Endothelial cell of umbilical vein (primary cell): ENCODE measurements around the gene MAN2B2. TPM values are rescaled to one million over a fixed set of nuclear protein-coding genes. Genes with fewer than 3 reads are reported as not detected.

Experiments
- BruUV-seq: library from RNA; stranded (reverse); fragments of 400-500 nt; replicated peaks from 2 replicates; lab custom pipeline; 2021; lab: Mats Ljungman, UMichigan
- CTCF ChIA-PET: fragments of 300-600, 350-600 bp; sonication (Branson Sonifier 250); formaldehyde crosslinking; loops from one replicate; lab custom pipeline; 2021; ENCODE audit warnings: antibody characterized with exemption, inconsistent platforms; lab: Charles Lee
- POLR2A ChIA-PET: fragments of 300-600, 350-600 bp; sonication (Branson Sonifier 250); formaldehyde crosslinking; loops from one replicate; lab custom pipeline; 2021; ENCODE audit warnings: antibody characterized with exemption, inconsistent platforms; lab: Charles Lee
- DNase-seq: peaks from one replicate; pipeline ENCODE4 v3.0.0-alpha.2; 2011; ENCODE audit warnings: low read depth, low spot score
- FAIRE-seq: peaks from 2 replicates; lab custom pipeline; 2011; peaks lifted over from hg19 to GRCh38; lab: Jason Lieb, UNC
- H2AFZ ChIP-seq: 2 replicates; pipeline ENCODE4 v1.6.0; 2012; ENCODE audit warnings: low read depth, low read length, control low read depth, inconsistent platforms
- H3K27ac ChIP-seq: 2 replicates; pipeline ENCODE4 v1.5.1; 2011; ENCODE audit warnings: low read depth, mild to moderate bottlenecking, control low read depth, low read length, moderate library complexity; ENCODE audit not compliant: insufficient read depth
- H3K27me3 ChIP-seq, 2 experiments: 2 replicates each; pipeline versions ENCODE4 v1.6.0 to v1.6.1; 2011; ENCODE audit warnings: low read length in 2 of 2, mixed read lengths in 1 of 2; ENCODE audit not compliant: control insufficient read depth in 2 of 2, insufficient read depth in 2 of 2
- H3K36me3 ChIP-seq, 2 experiments: 2 replicates in 1 of 2; 3 replicates in 1 of 2; pipeline ENCODE4 v1.5.1; 2011; ENCODE audit warnings: low read length in 2 of 2, mild to moderate bottlenecking in 1 of 2, moderate library complexity in 1 of 2; ENCODE audit not compliant: control insufficient read depth in 2 of 2, insufficient read depth in 2 of 2; ENCODE audit errors: extremely low read depth in 1 of 2
- H3K4me1 ChIP-seq: 3 replicates; pipeline ENCODE4 v1.5.1; 2011; ENCODE audit warnings: mild to moderate bottlenecking, low read length; ENCODE audit not compliant: control insufficient read depth, insufficient read depth; ENCODE audit errors: extremely low read depth
- H3K4me2 ChIP-seq: 2 replicates; pipeline ENCODE4 v1.6.1; 2011; ENCODE audit warnings: low read length, control low read depth, mixed read lengths; ENCODE audit not compliant: insufficient read depth
- H3K4me3 ChIP-seq, 3 experiments: fragments of 200-600 bp in 1 of 3; sonication (generic), shearing (Covaris generic) in 1 of 3; replicated peaks in 1 of 3; 2 replicates each; pipeline ENCODE4 v1.5.1; 2011 to 2016; ENCODE audit warnings: control low read depth in 3 of 3, low read length in 3 of 3, mild to moderate bottlenecking in 2 of 3, inconsistent platforms in 1 of 3, low read depth in 1 of 3, moderate library complexity in 1 of 3; ENCODE audit not compliant: insufficient read depth in 1 of 3
- H3K79me2 ChIP-seq: 2 replicates; pipeline ENCODE4 v1.6.0; 2012; ENCODE audit warnings: low read length, inconsistent platforms; ENCODE audit not compliant: control insufficient read depth, insufficient read depth
- H3K9ac ChIP-seq: replicated peaks from 2 replicates; pipeline ENCODE3; 2011; ENCODE audit warnings: low read length, control low read depth; ENCODE audit not compliant: insufficient read depth; ENCODE audit errors: extremely low read depth
- H3K9me1 ChIP-seq: replicated peaks from 3 replicates; pipeline ENCODE4 v1.6.0; 2011; ENCODE audit warnings: mild to moderate bottlenecking, low read length; ENCODE audit not compliant: control insufficient read depth, insufficient read depth; ENCODE audit errors: extremely low read depth
- H3K9me3 ChIP-seq: replicated peaks from 2 replicates; pipeline ENCODE4 v1.5.1; 2012; ENCODE audit warnings: low read length, inconsistent platforms; ENCODE audit not compliant: control insufficient read depth, insufficient read depth
- H4K20me1 ChIP-seq: replicated peaks from 2 replicates; pipeline ENCODE3; 2011; ENCODE audit warnings: mild to moderate bottlenecking, low read length; ENCODE audit not compliant: control insufficient read depth, insufficient read depth; ENCODE audit errors: extremely low read depth
- CTCF ChIP-seq, 2 donors: IDR thresholded peaks; 1 replicate in 1 of 2; 2 replicates in 1 of 2; pipeline ENCODE4 v1.5.1; 2011; ENCODE audit warnings: low read length in 2 of 2, mild to moderate bottlenecking in 2 of 2, moderate library complexity in 2 of 2, control low read depth in 1 of 2, inconsistent platforms in 1 of 2, low read depth in 1 of 2; ENCODE audit not compliant: insufficient read depth in 1 of 2; ENCODE audit errors: extremely low read depth in 1 of 2
- FOS ChIP-seq: IDR thresholded peaks from 2 replicates; pipeline ENCODE4 v1.6.1; 2011; ENCODE audit warnings: mild to moderate bottlenecking, low read length, moderate library complexity, borderline replicate concordance; ENCODE audit not compliant: insufficient read depth
- GATA2 ChIP-seq: IDR thresholded peaks from 2 replicates; pipeline ENCODE4 v1.7.0; 2011; ENCODE audit warnings: low read depth, mild to moderate bottlenecking, moderate library complexity, mixed read lengths, low read length; ENCODE audit not compliant: insufficient read length, insufficient read depth
- JUN ChIP-seq: IDR thresholded peaks from 2 replicates; pipeline ENCODE4 v1.6.1; 2011; ENCODE audit warnings: borderline replicate concordance, low read depth; ENCODE audit not compliant: insufficient read length, insufficient read depth
- MAX ChIP-seq: IDR thresholded peaks from 2 replicates; pipeline ENCODE4 v1.6.1; 2011; ENCODE audit not compliant: insufficient read depth, insufficient read length
- MYC ChIP-seq: IDR thresholded peaks from one replicate; pipeline ENCODE4 v1.6.1; 2011; ENCODE audit warnings: mild to moderate bottlenecking, low read depth, low read length
- POLR2A ChIP-seq: IDR thresholded peaks from 2 replicates; pipeline ENCODE4 v1.6.1; 2012; ENCODE audit warnings: low read depth, mild to moderate bottlenecking, control low read depth, low read length
- POLR2AphosphoS5 ChIP-seq: IDR thresholded peaks from 2 replicates; pipeline ENCODE4 v1.6.1; 2012; ENCODE audit warnings: low read depth, mild to moderate bottlenecking, control low read depth, low read length, moderate library complexity; ENCODE audit not compliant: insufficient read depth
- dilution Hi-C: fragments of 300-500 bp; cut with MboI; formaldehyde crosslinking; loops from one replicate; pipeline ENCODE4 v1.15.0; 2019; ENCODE audit warnings: low sequenced_read_pairs; ENCODE audit not compliant: extremely low pct_ligation_motif_present
- intact Hi-C: fragments of 100-400 bp; cut with micrococcal nuclease; formaldehyde crosslinking; loops from one replicate; pipeline ENCODE4 v1.10.0; 2022
- polyA plus RNA-seq, 4 experiments: library from polyadenylated mRNA; depleted of rRNA in 3 of 4; stranded (reverse) in 3 of 4; unstranded in 1 of 4; fragments of >200 nt; gene quantifications; 2 replicates each; pipeline versions ENCODE4 v1.2.1 to v1.2.3, GENCODE V29; 2011 to 2012; ENCODE audit warnings: missing spikeins in 1 of 4
- total RNA-seq: library from RNA; stranded (reverse); gene quantifications from 2 replicates; pipeline ENCODE4 v1.2.3, GENCODE V29; 2021

The MAN2B2 gene
- total and polyA plus RNA-seq, 2 donors (not counting 3 experiments of a cell fraction or from before 2014, with no cell fraction given), result 15.7 to 25.1 TPM

- no peak overlapping the region for H3K9ac ChIP-seq
Measured at GRCh38 chr4:6576512-6576911, 1.5 kb downstream of the MAN2B2 start.

More at GRCh38 chr4:6576512-6576911, 1.5 kb downstream of the MAN2B2 start:
- ChIA-PET POLR2A (no interaction called here), CTCF (no interaction called here)
- H3K9me3 ChIP-seq, result no peaks in the 10 kb centered on the region
- H3K4me1 ChIP-seq, result peaks cover 8% of the 10 kb centered on the region
- H3K27me3 ChIP-seq, result peaks cover 3 to 4% of the 10 kb centered on the region in 2 experiments
- intact Hi-C loops (no loop called here), dilution Hi-C loops (no loop called here)
- no peak overlapping the region for H3K4me2 ChIP-seq
- TF ChIP-seq CTCF (IDR thresholded peaks at IDR 0.05; ENCODE audit: extremely low read depth in 1 of 2, insufficient read depth in 1 of 2, low read depth in 1 of 2, low read length in 2 of 2) (no peak), POLR2A (no peak), FOS (no peak), GATA2 (no peak), POLR2AphosphoS5 (no peak), JUN (no peak), MAX (no peak), MYC (no peak)
- no peak for DNase-seq
- no peaks in the 10 kb centered on the region for H3K79me2 ChIP-seq
- no peak overlapping the region for H3K4me3 ChIP-seq
- peaks cover 4 to 16% of the 10 kb centered on the region in 2 experiments for H3K36me3 ChIP-seq
- no peak for FAIRE-seq
- no peak overlapping the region for H3K27ac ChIP-seq
- no peaks in the 10 kb centered on the region for H3K9me1 ChIP-seq
- no TSS peak for BruUV-seq
- no peaks in the 10 kb centered on the region for H4K20me1 ChIP-seq
- no peak overlapping the region for H2AFZ ChIP-seq
